Measurements from ENCODE around the gene CERKL.

CERKL gene

DNA sequence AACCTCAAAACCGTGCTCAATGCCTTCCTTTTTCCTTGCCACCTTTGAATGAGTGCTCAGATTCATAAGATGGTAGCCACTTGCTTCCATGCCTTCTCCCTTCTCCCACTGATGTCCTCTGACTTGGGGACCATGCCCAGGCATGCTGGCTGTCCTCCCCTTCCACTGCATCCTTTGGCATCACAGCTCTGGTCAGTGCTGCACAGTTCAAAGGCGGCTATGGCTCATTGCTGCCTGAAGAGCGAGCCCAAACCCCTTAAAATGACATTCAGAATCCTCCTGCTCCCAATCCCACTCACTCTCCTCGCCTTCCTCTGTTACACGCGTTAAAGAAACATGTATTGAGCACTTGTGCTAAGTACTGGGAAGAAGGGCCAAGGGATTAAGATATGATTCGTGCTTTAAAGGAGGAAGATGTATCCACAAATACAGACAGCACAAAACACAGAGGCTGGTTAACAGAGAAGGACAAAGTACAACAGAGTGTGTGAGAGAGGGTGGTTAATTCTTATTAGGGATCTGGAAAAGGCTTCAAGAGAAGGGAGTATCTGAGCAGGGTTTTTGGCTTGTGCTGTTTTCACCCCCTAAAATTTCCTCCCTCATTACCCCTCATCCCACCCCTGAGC lies 81.8 kb downstream of the CERKL start:
- no peak for DNase-seq (ENCODE audit: low read depth in 2 of 2)

DNA sequence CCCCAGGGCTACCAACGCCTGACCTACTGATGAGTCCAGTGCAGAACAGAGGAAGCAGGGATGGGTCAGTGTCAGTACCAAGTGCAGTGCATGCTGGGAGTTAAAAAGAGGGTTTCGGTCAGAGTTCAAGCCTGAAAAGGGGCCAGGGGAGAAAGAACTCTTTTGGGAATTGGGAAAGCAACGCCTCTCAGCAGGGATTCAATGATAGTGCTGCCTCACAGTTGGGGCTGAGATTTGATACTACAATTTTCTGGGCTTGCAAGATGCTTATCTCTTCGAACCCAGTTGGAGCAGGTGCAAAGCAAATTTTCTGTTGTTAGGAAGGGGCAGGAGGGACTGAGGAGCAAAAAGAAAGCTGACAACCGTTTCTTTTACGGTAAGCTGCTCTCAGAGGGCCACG lies 82.6 kb downstream of the CERKL start:
- DNase-seq (ENCODE audit: low read depth in 2 of 2), result no peak

DNA sequence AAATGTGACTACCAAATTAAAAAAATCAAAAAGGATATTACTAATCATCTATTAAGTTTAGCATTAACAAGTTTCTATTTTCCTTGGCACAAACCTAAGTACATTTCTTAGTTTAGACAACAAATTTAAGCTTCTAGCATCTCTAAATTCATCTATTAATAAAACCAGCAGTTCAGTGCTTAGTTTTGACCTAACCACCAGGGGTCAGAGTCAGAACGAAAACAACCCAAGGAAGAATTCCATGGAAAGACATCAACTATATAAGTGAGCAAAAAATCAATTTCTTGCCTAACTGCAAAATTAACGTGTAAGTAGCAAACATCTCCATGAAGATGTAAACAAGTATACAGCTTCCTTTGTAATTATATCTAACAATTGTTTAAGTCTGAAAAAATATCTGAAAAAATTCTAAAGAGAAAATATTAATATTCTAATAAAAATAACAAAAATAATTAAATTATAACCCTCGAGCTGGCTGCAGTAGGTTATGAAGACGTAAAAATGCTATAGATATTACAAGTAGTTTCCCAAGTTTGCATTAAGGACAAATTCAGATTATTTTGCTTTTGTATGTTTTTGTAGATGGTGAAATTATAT lies 83.7 kb downstream of the CERKL start:
- no peak for DNase-seq (ENCODE audit: low read depth in 2 of 2)

DNA sequence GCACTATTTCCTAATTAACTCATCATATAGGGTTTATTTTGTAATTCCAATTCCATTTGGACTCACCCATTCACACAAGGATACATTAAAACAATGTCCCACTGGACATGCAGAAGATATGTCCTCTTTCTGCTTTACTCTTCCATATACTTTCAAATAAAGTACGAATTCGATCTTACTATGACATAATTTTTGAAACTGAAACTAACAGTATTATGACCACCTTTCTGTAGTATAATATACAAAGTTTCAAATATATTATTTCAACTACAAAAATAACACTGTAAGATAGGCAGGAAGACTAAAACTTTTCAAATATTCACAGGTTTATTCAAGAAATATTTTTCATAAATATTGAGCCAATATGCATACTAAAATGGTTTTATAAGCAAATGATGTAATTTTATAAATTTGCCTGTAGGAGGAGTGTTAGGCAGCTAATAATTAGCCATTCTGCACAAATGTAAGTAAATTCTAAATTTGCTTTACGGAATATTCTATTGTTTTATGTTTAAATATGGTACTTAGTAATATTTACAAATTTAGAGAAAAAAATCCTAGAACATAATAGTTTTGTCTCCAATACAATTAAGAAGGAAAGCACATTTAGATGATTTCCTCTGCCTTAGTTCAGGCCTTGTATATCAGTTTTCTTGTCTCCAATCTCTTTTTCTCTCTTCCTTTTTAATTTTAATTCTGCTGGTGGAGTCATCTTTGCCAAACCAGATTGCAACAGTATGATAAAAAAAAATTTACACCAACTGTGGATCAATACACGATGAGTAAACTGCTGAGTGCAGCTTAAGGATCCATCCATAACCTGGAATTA lies 85.9 kb downstream of the CERKL start:
- DNase-seq (ENCODE audit: low read depth in 2 of 2), result no peak

DNA sequence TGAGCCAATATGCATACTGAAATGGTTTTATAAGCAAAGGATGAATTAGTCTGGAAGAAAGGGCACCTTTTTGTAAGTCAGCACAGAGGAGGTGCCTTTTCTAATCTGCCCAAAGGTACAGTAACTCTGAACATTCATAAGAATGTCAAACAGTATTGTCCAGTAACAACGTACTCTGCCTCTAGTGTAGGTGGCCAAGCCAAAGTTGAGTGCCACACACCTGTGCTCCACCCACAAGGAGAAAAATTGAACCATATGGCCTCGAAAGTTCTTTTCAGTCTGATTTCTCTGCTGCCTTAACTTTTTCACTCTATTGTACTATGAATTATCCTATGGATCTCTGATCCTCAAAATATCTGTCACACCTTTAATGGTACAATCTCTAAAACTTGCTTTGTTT lies 86.8 kb downstream of the CERKL start:
- DNase-seq (ENCODE audit: low read depth in 2 of 2), result no peak

DNA sequence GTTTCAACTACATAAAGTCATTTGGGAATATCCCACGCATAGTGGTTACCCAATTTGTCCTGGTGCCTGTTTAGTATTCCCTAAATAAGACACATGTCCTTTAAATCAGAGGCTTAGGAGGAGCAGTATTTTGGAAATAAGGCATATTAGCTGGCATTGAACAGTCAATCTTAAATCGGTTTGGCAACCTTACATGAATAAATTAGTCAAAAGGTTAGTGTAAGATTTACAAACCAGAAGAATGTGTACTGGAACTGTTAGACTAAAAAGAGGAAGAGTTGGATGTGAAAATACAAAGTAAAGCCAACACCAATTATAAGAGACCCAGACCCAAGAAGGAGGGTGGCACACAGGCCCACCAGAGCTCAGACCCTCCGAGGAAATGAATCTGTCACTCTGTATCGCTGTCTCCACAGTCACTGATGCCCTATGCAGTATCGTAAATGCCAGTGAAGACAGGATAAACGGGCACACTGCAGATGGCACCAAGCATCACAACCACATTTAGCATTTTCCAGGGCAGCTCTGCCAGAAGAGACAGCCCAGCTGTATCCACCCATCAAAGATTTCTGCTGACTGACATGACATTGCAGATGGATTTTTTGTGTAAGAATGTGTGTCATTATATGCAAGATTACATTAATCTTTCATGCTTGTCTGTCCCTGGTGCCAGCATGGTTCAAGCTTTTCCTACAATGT lies 90.4 kb downstream of the CERKL start:
- DNase-seq (ENCODE audit: low read depth in 2 of 2), result no peak

DNA sequence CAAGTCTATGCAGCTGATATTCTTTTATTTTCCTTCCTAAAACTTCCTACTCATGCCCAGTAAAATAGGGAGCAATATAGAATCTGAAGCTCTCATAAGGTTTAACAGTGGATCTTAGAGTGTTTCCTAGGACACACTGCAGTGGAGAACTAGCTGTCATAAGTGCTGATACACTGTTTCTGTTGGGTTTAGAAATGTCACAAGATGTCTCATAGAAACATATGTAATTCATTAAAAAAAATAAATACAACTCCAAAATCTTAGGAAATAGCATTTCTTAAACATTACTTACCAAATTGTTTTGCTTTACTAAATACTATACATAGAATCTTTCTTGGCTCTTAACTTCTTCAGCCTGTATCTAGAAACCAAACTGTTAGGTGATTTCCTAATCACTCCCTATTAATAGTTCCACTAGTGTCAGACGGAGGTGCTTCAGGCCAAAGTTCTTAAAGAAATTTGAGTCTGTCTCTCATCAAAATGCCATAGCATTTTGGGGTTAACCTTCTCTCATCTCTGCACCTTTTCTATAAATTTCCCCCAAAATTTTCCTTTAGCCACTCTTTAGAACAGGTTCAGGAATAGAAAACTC lies 93.7 kb downstream of the CERKL start:
- no peak for DNase-seq (ENCODE audit: low read depth in 2 of 2)

- no peak for DNase-seq (ENCODE audit: low read depth in 2 of 2)
These were observed 98.5 kb downstream of the CERKL start for GRCh38 chr2:181558371-181558770.

DNA sequence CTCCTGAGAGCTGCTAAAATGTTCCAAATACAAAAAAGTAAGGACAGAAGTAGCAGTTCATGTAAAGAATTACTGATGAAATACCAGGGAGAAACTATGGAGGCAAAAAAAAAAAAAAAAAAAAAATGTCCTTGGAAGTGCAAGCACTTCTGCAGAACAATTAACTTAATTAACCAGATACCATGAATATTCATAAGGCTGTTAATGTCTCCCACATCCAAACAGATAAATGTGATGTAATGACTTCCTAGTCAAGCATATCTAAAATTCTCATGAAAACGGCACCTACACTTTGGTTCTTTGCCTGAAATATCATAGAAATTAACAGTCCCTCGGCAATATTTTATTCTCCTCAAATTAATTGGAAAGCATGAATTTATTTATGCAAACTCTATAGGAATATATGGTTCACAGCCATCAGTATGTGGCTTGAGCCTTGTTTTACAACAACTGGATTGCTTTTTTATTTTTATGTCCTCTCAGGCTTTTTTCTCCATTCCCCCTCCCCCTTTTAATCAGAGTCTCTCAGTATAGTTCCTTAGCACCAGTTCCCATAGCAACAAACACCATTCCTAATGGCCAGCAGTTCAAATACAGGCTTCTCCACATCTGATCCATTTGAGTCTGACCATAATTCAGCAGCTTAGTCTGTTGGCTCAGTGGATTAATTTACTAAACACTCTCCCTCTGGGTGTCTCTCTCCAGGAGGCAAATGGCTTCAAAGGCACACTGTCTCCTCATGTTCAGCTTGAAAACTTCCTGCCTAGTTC lies 102.7 kb downstream of the CERKL start:
- DNase-seq (ENCODE audit: low read depth in 2 of 2), result no peak

DNA sequence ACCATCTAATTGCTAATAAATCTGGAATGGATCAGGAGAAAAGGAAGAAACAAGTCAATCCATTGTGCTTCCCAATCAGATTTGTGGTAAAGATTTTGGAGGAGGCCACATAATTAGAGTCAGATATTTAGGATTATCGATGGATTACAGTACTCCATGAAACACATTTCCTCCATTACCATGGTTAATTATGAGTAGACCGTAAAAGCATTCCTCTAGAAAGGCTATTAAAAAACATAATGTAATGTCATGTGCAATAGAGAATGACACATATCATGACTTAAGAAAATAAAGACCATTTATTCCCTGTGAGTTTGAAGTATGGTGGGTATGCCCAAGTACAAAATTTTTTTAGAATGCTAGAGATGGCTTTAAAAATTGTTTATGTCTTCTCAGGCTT lies 103.7 kb downstream of the CERKL start:
- DNase-seq (ENCODE audit: low read depth in 2 of 2), result no peak

GRCh38 chr2:181552808-181553207 lies 104.1 kb downstream of the CERKL start:
- DNase-seq (ENCODE audit: low read depth in 2 of 2), result no peak

DNA sequence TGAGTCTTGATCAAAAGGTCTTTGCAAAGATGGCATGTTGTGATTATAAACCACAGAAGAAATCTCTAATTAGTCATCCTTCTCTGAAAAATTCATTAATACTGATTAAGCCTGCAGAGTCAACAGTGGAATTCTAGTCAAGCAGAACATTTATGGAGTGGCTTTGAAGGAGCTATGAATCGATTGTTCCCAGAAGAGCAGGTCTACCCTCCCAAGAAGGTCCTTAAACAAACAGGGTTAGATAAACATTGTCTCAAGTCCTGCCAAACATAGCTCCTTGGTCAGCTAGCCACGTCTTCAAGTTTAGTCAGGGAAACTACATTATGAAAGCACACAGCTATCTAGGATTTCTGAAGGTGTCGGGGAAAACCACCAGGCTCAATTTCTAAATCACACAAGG lies 110.8 kb downstream of the CERKL start:
- no peak for DNase-seq (ENCODE audit: low read depth in 2 of 2)

GRCh38 chr2:181542170-181542569 lies 114.7 kb downstream of the CERKL start:
- DNase-seq (ENCODE audit: low read depth in 2 of 2), result no peak

- no peak for DNase-seq (ENCODE audit: low read depth in 2 of 2)
These were observed 116.5 kb downstream of the CERKL start for GRCh38 chr2:181540421-181540820.

GRCh38 chr2:181536730-181537129 lies 120.2 kb downstream of the CERKL start:
- DNase-seq (ENCODE audit: low read depth in 2 of 2), result no peak

- DNase-seq (ENCODE audit: low read depth in 2 of 2), result no peak
These were observed 128.5 kb downstream of the CERKL start for GRCh38 chr2:181528441-181528840.

DNA sequence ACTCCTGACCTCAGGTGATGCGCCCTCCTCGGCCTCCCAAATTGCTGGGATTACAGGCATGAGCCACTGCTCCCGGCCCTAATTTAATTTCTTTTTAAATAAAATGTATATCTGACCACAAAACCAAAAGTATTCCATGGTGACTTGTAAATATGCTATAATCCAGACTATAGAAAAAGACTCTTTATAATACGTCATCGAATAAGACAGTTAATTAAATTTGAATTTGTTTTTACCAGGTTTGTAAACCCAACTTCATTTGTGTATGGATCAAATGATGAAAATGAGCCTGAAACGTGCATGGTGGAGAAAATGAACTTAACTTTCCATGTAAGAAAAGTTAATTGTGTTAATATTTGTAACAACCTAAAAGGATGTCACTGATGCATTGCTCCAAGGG lies 129.8 kb downstream of the CERKL start:
- no peak for DNase-seq (ENCODE audit: low read depth in 2 of 2)

GRCh38 chr2:181526014-181526413 lies 130.9 kb downstream of the CERKL start:
- DNase-seq (ENCODE audit: low read depth in 2 of 2), result no peak

- no peak for DNase-seq (ENCODE audit: low read depth in 2 of 2)
These were observed 133.1 kb downstream of the CERKL start for GRCh38 chr2:181523756-181524155.

GRCh38 chr2:181520253-181520652 lies 136.7 kb downstream of the CERKL start:
- DNase-seq (ENCODE audit: low read depth in 2 of 2), result no peak

DNA sequence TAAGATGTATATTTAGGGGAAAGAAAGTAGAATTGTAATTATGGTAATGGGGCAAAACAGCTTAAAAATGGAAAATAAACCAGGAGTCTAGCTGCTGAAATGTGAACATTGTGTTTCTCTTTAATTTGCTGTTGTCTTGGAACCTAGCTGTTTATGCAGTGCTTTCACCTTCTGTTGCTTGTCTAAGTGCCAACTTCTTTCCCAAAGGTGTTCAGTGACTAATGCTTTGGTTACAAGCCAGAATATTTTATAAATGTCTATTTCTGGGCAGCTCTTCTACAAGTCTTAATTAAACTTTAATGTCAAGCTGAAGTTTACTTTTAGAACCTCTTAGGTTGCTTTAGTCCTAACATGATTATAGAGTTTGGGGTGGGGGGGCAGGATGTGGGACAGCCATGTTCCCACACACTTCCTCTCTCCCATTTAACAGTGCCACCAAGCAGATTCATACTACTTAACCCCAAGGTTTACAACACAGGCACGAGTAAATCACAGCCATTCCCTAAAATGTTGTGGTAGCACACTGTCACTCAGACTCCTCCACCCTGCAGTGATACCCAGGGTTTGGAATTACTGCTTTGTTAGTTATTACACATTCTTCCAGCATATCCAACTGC lies 139.1 kb downstream of the CERKL start:
- no peak for DNase-seq (ENCODE audit: low read depth in 2 of 2)
